DND-41 (cell line): ENCODE data around the gene C10orf143.

ENCODE experiments used
- ATAC-seq: fragments of 200-7000 bp; cut with Tn5 transposase; 3 replicates; pipeline ENCODE4 v1.9.1; 2021; ENCODE audit warnings: low read depth; ENCODE audit not compliant: insufficient read depth
- DNase-seq: peaks from one replicate; pipeline ENCODE4 v3.0.0-alpha.2; 2020
- H2AFZ ChIP-seq: 2 replicates; pipeline ENCODE4 v1.6.0; 2012; ENCODE audit warnings: low read depth, low read length
- H3K27ac ChIP-seq: 2 replicates; pipeline ENCODE4 v1.5.1; 2012; ENCODE audit warnings: low read length, inconsistent platforms
- H3K27me3 ChIP-seq: fragments of 200-600 bp; sonication (generic); 2 replicates; pipeline ENCODE4 v1.6.0; 2012; ENCODE audit warnings: low read length, mild to moderate bottlenecking, inconsistent platforms; ENCODE audit not compliant: insufficient read depth, poor library complexity
- H3K36me3 ChIP-seq: 2 replicates; pipeline ENCODE4 v1.5.1; 2012; ENCODE audit warnings: low read length, inconsistent platforms; ENCODE audit not compliant: insufficient read depth
- H3K4me1 ChIP-seq: 2 replicates; pipeline ENCODE4 v1.5.1; 2012; ENCODE audit warnings: mild to moderate bottlenecking, low read length; ENCODE audit not compliant: insufficient read depth
- H3K4me2 ChIP-seq: 2 replicates; pipeline ENCODE4 v1.6.0; 2012; ENCODE audit warnings: mild to moderate bottlenecking, moderate library complexity, low read length, inconsistent platforms; ENCODE audit not compliant: insufficient read depth
- H3K4me3 ChIP-seq, 2 experiments: fragments of 200-600 bp in 1 of 2; shearing (Covaris generic) in 1 of 2; 2 replicates each; pipeline ENCODE4 v1.5.1; 2012 to 2016; ENCODE audit warnings: inconsistent platforms in 2 of 2, low read length in 2 of 2, mild to moderate bottlenecking in 2 of 2, low read depth in 1 of 2, moderate library complexity in 1 of 2
- H3K79me2 ChIP-seq: 2 replicates; pipeline ENCODE4 v1.6.0; 2012; ENCODE audit warnings: low read length, inconsistent platforms; ENCODE audit not compliant: insufficient read depth
- H3K9ac ChIP-seq: 2 replicates; pipeline ENCODE4 v1.6.0; 2012; ENCODE audit warnings: low read depth, mild to moderate bottlenecking, inconsistent platforms, low read length, moderate library complexity
- H3K9me3 ChIP-seq: 2 replicates; pipeline ENCODE4 v1.5.1; 2012; ENCODE audit warnings: low read length, moderate library complexity, mild to moderate bottlenecking, inconsistent platforms; ENCODE audit not compliant: insufficient read depth, severe bottlenecking
- H4K20me1 ChIP-seq: 2 replicates; pipeline ENCODE4 v1.6.0; 2012; ENCODE audit warnings: low read length; ENCODE audit not compliant: insufficient read depth
- EZH2 ChIP-seq: IDR thresholded peaks from 3 replicates; pipeline ENCODE4 v1.6.1; 2012; ENCODE audit warnings: borderline replicate concordance, low read depth, mild to moderate bottlenecking, moderate library complexity, low read length, inconsistent platforms; ENCODE audit not compliant: severe bottlenecking
- TF ChIP-seq, protein P1 (sequence below): IDR thresholded peaks from 2 replicates; pipeline ENCODE4 v1.5.1; 2012; ENCODE audit warnings: borderline replicate concordance, low read length, moderate library complexity, mild to moderate bottlenecking; ENCODE audit not compliant: poor library complexity, severe bottlenecking; ENCODE audit errors: extremely low read depth

C10orf143 gene

DNA sequence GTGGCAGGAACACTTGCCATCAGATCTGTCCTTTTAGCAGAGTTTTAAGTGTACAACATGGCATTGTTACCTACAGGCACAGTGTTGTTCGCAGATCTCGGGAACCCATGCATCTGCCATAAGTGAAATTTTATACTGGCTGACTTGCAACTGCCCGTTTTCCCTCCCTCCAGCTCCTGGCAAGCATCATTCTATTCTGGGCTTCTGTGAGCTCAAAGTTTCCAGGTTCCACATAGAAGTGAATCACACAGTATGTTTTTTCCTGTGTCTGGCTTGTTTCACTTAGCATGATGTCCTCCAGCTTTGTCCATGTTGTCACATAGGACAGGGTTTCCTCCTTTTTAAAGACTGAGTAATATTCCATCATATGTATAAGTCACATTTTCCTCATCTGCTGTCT is 56.6 kb downstream of the C10orf143 start:
- ATAC-seq (no peak), DNase-seq (no peak)
- H2AFZ ChIP-seq: no peak overlapping the region
- no peaks in the 10 kb centered on the region for H3K79me2 ChIP-seq
- no peak overlapping the region for H3K9ac ChIP-seq
- H3K4me1 ChIP-seq: no peaks in the 10 kb centered on the region
- no peaks in the 10 kb centered on the region for H3K27me3 ChIP-seq
- no peak overlapping the region for H3K4me3 ChIP-seq
- TF ChIP-seq EZH2: no peak
- TF ChIP-seq, protein P1, sequence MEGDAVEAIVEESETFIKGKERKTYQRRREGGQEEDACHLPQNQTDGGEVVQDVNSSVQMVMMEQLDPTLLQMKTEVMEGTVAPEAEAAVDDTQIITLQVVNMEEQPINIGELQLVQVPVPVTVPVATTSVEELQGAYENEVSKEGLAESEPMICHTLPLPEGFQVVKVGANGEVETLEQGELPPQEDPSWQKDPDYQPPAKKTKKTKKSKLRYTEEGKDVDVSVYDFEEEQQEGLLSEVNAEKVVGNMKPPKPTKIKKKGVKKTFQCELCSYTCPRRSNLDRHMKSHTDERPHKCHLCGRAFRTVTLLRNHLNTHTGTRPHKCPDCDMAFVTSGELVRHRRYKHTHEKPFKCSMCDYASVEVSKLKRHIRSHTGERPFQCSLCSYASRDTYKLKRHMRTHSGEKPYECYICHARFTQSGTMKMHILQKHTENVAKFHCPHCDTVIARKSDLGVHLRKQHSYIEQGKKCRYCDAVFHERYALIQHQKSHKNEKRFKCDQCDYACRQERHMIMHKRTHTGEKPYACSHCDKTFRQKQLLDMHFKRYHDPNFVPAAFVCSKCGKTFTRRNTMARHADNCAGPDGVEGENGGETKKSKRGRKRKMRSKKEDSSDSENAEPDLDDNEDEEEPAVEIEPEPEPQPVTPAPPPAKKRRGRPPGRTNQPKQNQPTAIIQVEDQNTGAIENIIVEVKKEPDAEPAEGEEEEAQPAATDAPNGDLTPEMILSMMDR: no peak
- H3K9me3 ChIP-seq: no peaks in the 10 kb centered on the region
- H3K4me2 ChIP-seq: no peak overlapping the region
- H3K36me3 ChIP-seq: no peaks in the 10 kb centered on the region
- no peak overlapping the region for H3K27ac ChIP-seq
- H4K20me1 ChIP-seq: no peaks in the 10 kb centered on the region

DNA sequence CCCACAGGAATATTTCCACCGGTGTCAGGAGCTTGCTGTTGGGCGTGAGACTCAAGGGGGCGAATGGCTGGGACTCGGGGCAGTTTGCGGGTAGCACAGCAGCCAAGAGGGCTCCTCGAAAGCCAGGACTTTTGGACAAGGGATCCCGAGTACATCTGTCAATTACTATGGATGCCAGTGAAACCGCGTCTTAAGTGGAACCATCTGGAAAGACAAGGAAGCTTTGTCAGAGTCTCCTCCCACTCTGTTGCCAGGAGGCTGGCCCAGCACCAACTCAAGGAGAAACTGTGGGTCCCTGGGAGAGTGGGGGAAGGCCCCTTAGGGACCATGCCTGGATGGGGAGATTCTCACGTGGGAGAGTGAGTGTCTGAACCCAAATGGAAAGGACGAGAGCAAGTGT is 57.1 kb downstream of the C10orf143 start:
- no peak overlapping the region for H2AFZ ChIP-seq
- H3K79me2 ChIP-seq: no peaks in the 10 kb centered on the region
- no peak for DNase-seq
- H3K27ac ChIP-seq: no peak overlapping the region
- no peaks in the 10 kb centered on the region for H3K9me3 ChIP-seq
- no peaks in the 10 kb centered on the region for H3K36me3 ChIP-seq
- H3K4me1 ChIP-seq: no peaks in the 10 kb centered on the region
- no peak overlapping the region for H3K4me3 ChIP-seq
- H3K4me2 ChIP-seq: no peak overlapping the region
- TF ChIP-seq, protein P1: no peak
- no peak for TF ChIP-seq EZH2
- no peak overlapping the region for H3K9ac ChIP-seq
- H4K20me1 ChIP-seq: no peaks in the 10 kb centered on the region
- ATAC-seq: no peak
- H3K27me3 ChIP-seq: no peaks in the 10 kb centered on the region

DNA sequence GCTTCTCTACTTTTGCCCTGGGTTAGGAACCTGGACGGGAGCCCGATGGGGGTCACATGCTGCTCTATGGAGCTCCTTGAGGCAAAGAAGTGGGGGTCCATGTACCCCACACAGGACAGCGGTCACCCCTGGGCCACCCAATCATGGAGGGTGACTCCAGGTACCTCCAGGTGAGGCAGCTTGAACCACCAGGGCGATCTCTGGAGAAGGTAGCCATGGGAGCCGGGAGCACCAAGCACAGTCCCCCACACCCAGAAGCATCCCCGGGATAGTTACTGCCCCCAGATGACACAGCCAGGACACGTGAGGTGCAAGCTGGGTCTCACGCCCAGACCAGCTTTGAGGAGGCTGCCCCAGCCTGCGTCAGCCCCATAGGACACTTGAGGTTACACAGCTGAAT is 58.4 kb downstream of the C10orf143 start:
- no peak overlapping the region for H3K27ac ChIP-seq
- ATAC-seq (no peak), DNase-seq (no peak)
- H4K20me1 ChIP-seq: no peaks in the 10 kb centered on the region
- no peaks in the 10 kb centered on the region for H3K9me3 ChIP-seq
- no peaks in the 10 kb centered on the region for H3K27me3 ChIP-seq
- no peaks in the 10 kb centered on the region for H3K79me2 ChIP-seq
- H3K36me3 ChIP-seq: no peaks in the 10 kb centered on the region
- no peak for TF ChIP-seq EZH2
- TF ChIP-seq, protein P1: no peak
- H3K4me3 ChIP-seq: no peak overlapping the region
- no peak overlapping the region for H3K4me2 ChIP-seq
- no peak overlapping the region for H3K9ac ChIP-seq
- no peak overlapping the region for H2AFZ ChIP-seq
- H3K4me1 ChIP-seq: no peaks in the 10 kb centered on the region

DNA sequence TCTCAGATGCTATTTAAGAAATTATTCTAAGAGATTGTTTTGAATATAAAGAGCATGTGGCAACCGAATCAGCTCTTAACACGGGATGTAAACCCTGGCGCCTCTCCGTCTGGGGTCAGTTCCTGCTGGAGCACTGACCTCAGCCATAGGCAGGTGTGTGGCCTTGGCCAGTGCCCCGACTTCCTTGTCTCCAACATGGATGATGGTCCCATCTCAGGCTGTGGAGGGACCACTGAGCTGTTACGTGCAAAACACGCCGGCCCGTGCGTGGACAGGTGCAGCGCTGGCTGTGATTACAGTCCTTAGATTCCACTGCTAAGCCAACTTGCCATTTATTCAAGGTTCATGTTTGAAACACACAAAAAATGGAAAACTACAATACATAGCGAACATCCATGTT is 59.9 kb downstream of the C10orf143 start:
- Histone ChIP-seq H3K27ac (no peak overlapping the region), H4K20me1 (no peaks in the 10 kb centered on the region), H2AFZ (no peak overlapping the region), H3K79me2 (no peaks in the 10 kb centered on the region), H3K9me3 (no peaks in the 10 kb centered on the region), H3K4me3 (no peak overlapping the region), H3K4me1 (peaks cover 2% of the 10 kb centered on the region), H3K4me2 (no peak overlapping the region), H3K36me3 (no peaks in the 10 kb centered on the region), H3K9ac (no peak overlapping the region), H3K27me3 (no peaks in the 10 kb centered on the region)
- no peak for DNase-seq
- no peak for TF ChIP-seq EZH2
- TF ChIP-seq, protein P1: no peak
- no peak for ATAC-seq
